ENCODE results near the gene UGGT2.

GRCh38 chr13:95955719-95956118 lies 97.5 kb downstream of the UGGT2 start:
- no peak for TF ChIP-seq HNF4G (IDR thresholded peaks at IDR 0.05; ENCODE audit: borderline replicate concordance, low read depth, low read length)
- no peak for TF ChIP-seq HNF4G (CRISPR knock-in tag; IDR thresholded peaks at IDR 0.05; ENCODE audit: borderline replicate concordance, low read depth)
- TF ChIP-seq ESRRA (CRISPR knock-in tag; IDR thresholded peaks at IDR 0.05; ENCODE audit: low read depth): no peak
- TF ChIP-seq ZKSCAN8 (CRISPR knock-in tag; IDR thresholded peaks at IDR 0.05; ENCODE audit: borderline replicate concordance): no peak
- no peak for TF ChIP-seq ATF2 (CRISPR knock-in tag; IDR thresholded peaks at IDR 0.05)
